ENCODE data around the gene DAB2.
"Not testable (repeated sequence)": the region's sequence is repeated elsewhere in the genome, so short reads cannot be mapped to it uniquely, and the experiment has no call there.

Gene DAB2

DNA sequence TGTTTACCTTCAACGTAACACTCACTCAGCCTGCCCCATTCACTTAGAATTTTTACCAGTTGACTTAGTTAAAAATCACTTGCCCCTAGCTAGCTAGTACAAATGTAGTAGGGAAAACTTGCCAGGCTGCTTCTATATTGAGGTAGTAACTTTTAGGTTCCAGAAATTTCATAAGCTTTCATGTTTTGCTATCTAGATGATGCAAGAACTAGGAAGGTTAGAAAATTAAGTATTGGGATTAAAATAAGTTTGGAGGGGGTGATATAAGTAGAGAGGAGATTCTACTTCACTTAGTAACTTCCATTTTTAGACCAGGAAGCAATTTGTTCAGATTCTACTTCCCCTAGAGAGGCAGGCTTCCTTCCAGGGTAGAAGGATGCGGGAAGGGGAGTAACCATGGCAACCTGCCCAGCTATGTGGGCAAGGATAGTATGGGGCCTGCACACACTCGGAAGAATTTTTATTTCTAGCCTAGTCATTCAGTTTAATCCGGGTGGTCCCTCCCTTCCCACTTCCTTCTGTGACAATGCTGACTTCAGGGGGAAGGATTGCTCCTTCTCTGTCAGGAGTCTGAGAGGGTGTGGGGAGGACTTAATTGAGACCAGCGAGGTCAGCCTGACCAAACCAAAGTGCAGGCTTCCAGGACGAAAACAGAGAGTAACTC, 4.2 kb downstream of the DAB2 start:
- DNase-seq (ENCODE audit: low read depth in 2 of 2) = no peak

DNA sequence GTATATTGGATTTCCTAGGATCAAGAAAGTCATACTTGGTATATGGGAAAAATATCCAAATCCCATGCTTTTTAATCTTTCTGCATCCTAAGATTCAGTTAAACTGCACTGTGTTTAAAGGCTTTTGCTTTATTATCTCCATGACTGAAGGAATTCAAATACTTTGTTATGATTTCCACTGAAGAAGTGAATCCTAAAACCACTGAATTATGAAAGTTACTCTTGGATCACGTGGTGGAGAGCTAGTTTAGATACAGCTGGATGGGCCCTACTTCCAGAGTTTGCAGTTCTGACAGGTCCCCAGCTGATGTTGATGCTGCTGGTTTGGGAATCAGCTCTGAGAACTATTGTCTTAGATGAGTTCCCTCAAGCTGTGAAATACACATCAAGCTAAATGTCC, 5.0 kb downstream of the DAB2 start:
- DNase-seq (ENCODE audit: low read depth in 2 of 2) = no peak

- no peak for DNase-seq (ENCODE audit: low read depth in 2 of 2)
Measured at GRCh38 chr5:39417979-39418378, 6.8 kb downstream of the DAB2 start.

- no peak for DNase-seq (ENCODE audit: low read depth in 2 of 2)
Measured at GRCh38 chr5:39415201-39415600, 9.6 kb downstream of the DAB2 start.

DNA sequence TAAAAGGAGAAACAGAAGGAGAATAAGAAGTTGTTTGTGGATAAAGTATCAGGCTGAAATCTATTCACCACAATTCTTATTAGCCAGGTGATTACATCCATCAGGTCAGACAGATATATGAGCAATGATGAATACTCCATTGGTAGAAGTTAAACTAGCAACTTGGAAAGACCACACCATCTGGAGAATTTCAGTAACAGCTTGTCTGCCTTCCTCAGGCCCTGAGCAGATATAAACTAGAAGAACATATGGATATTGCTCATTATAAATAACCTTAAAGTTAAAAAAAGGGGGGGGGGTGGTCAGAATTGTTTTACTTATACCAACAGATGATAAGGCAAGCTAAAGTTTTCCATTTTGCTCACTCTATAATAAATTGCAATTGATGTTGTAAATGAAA, 10.4 kb downstream of the DAB2 start:
- no peak for DNase-seq (ENCODE audit: low read depth in 2 of 2)

DNA sequence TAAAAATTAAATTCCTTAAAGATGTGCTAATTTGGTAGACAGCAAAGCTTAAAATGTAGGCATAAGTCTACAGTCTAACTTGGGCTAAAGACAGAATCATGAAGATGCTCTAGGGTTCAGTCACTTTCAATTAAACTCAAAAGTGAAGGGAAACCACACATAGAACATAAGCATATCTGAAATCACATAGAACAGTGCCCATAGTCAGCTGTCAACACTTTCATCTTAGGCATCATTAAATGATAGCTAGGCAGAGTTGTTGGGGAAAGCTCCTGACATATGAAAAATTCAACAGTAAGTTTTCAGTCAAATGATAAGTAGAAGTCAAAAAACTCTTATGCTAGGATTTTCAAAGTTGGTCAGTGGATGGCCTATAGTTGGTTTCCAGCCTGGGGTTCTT, 11.0 kb downstream of the DAB2 start:
- no peak for DNase-seq (ENCODE audit: low read depth in 2 of 2)

GRCh38 chr5:39412721-39413394, 11.9 kb downstream of the DAB2 start:
- no peak for DNase-seq (ENCODE audit: low read depth in 2 of 2)

DNA sequence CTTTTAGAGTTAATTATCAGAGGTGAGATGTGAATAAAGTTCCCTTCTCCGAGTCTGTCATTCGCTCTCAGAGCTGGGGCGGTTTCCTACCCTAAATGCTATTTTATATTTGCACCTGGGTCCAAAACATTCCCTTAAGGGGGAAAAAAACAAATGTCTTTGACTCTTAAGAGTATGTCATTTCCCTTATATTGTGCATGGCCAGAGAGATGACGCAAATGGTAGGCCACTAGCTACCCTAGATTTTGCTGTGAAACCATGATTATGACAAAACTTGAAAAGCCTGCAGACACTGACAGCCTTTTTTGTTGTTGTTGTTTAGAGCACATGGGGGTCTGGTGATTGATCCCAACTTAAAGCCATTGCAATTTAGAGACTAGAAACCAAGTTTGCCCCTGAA, 12.8 kb downstream of the DAB2 start:
- DNase-seq (ENCODE audit: low read depth in 2 of 2) = no peak

- no peak for DNase-seq (ENCODE audit: low read depth in 2 of 2)
Measured at GRCh38 chr5:39411061-39411460, 13.7 kb downstream of the DAB2 start.

GRCh38 chr5:39409033-39409432, 15.7 kb downstream of the DAB2 start:
- no peak for DNase-seq (ENCODE audit: low read depth in 2 of 2)

DNA sequence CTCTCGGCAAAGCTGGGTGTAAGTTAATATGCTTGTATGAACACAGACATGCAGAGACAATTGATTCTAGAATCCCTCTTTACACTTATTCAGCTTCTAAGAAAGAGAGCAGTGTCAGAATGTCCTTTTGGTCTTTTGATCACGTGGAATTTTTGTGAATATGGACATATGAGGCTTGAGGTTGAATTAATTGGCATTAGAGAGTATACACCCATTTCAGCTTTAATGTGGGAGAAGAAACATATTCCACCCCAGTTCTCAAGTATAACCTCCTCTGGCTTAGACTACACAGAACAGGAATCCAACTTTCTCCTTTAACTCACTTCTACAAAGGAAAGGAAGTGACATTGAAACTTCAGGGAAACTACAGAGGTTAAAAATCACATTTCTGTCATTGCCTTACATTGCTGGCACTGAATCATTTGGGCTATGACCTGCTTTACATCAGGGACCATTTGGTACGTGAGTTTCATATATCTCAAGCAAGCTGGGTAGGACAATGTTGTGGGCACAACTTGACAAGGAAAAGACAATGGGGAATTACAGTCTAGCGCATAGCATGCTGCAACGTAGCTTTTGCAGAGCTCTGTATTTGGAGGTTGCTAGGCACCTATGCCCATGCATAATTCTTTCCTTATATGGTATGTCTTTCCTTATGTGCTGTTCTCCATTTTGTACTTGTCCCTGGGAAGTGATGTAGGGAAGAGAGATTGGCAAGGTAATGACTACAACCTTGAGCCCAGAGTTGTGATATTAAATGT, 19.5 kb downstream of the DAB2 start:
- DNase-seq (ENCODE audit: low read depth in 2 of 2) = no peak

GRCh38 chr5:39403761-39404160, 21.0 kb downstream of the DAB2 start:
- DNase-seq (ENCODE audit: low read depth in 2 of 2) = not testable (repeated sequence)

DNA sequence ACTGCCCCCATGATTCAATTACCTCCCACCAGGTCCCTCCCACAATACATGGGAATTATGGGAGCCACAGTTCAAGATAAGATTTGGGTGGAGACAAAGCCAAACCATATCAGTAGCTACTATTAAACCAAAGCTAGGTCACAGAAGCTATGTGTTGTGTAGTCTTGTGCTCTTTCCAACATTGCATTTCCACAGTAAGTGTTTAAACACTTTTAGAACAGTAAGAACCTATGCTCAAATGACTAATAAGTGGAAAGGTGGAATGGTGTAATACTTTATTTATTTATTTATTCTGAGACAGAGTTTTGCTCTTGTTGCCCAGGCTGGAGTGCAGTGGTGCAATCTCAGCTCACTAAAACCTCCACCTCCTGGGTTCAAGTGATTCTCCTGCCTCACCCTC, 22.6 kb downstream of the DAB2 start:
- not testable (repeated sequence) for DNase-seq (ENCODE audit: low read depth in 2 of 2)

DNA sequence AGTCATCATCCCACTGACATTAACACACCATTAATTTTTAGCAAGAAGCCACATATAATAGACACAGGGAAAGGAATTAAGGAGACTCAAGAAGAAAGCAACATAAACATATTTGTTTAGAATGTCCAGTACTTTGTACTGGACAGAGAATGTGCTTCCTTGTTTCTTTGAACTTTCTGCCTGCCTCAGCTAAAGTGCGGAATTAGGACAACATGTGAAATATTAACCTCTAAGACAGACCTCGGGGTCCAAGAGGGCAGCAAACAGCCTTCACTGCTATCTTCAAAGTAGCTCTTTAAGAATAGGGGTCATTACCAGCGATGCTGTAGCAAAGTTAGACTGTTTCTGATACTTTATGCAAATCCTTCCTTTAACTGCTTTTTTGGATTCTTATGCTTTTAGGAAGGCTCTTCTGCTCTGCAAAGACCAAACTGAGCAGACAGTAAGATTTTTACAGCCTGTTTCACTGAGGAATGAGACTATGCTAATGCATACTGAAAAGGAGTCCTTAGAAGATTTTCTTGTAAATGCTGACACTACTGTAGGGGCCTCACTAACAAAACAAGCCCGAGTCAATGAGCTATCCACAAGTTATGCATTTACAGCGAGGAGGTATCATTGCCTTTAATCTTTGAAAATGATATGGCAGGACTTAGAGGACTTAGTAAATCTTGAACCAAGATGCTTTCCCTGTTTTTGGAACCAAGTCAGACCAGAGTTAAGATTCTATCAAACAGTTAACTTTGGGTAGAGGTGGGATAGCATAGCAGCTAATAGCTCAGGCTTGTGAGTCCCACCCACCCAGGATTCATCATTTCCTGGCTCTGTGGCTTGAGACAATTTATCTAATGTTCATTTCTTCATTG, 23.8 kb downstream of the DAB2 start:
- no peak for DNase-seq (ENCODE audit: low read depth in 2 of 2)

- DNase-seq (ENCODE audit: low read depth in 2 of 2) = no peak
Measured at GRCh38 chr5:39399135-39400036, 25.4 kb downstream of the DAB2 start.

DNA sequence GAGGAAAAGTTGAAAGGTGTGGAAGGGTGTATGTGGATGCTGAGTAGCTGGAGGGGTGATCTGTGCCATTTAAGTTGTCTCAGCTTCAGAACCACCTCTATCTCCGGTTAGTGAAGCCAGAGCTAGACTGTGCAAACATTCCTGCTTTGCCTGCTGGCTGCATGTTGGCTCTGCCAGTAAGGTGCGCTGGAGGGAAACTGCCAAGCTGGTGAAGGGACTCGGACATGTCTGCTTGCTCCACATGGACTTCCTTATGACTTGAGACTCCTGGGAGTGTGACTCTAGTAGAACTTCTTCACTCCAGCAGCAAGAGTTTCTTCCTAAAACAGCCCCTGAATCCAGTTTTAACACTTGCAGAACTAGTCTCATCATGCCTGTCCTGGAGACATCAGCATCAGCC, 27.9 kb downstream of the DAB2 start:
- DNase-seq (ENCODE audit: low read depth in 2 of 2) = no peak

DNA sequence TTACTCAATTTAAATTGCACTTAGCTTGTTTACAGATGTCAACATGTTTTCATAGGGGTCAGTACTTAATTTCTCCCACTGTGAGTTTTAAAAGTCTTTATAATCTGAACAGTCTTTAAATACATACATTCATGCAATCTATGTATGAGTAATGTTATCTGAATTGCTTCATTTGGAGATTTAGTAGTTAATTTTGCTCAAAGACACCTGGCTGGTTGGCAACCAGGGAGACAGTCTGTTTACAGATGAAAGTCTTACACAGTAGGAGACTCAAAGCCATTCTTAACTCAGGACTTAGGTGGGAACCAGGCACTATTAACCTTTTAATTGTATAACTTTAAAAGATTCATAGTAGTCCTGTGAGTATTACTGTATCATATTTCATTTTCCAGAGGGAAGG, 29.3 kb downstream of the DAB2 start:
- no peak for DNase-seq (ENCODE audit: low read depth in 2 of 2)

DNA sequence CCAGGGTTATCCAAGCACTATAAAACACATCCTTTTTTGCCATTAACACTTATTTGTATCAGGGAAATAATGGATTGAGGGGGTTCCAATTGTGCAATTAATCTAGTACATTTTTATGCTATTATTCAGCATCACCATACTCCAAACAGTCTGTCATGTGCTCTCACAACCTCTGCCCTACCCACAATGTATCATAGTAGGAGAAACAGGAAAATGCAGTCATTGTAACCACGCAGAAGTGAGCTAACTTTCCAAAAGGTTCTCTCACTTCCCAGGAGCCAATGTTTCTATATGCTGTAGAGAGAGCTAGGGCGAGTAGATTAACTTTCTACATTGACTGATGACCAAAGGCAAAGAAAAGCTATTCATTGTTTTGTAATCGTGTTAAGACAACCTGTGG, 29.8 kb downstream of the DAB2 start:
- no peak for DNase-seq (ENCODE audit: low read depth in 2 of 2)

DNA sequence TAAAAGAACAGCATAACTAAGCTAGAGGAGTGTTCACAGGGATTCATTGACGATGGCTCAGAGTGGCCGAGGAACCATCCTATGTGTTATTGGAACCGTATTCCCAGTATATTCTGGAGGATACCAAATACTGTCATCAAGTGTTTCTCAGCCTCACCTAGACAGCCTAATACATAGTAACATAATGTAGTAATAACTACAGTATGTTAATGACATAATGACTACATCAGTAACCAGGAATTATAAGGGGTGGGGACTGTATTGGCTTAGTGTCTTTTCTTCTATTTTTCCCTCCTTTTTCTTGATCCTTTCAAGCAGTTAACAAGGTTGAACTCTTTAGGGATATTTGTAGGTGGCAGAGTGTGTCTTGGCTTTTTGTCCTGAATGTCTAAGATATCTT, 33.8 kb downstream of the DAB2 start:
- DNase-seq (ENCODE audit: low read depth in 2 of 2) = no peak

GRCh38 chr5:39387293-39387692, 37.5 kb downstream of the DAB2 start:
- DNase-seq (ENCODE audit: low read depth in 2 of 2) = no peak

DNA sequence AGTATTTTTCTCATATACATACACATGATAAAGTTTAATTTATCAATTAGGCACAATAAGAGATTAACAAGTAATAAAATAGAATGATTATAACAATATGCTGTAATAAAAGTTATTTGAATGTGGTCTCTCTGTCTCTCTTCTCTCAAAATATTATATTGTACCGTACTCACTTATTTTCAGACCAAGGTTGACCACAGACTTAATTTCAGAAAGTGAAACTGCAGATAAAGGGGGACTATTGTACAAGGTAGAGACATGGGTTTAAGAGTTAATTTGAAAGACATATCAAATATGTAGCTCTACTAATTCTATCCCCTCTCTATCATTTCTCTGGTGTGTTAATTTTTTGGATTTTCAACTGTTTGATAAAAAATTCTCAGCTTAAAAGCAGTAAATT, 40.5 kb downstream of the DAB2 start:
- DNase-seq (ENCODE audit: low read depth in 2 of 2) = no peak

All from stimulated activated CD4-positive, alpha-beta T cell treated with anti-CD3 and anti-CD28 coated beads, Interleukin-1b, Interleukin-23, amount 100 ng/mL, for 4 hours (primary cell).